KOPT-K1 (cell line): ENCODE results near the gene LOXHD1.

Source experiments
- H3K27ac ChIP-seq: fragments of 200-600 bp; sonication (generic); 2 replicates; pipeline ENCODE4 v1.5.1; 2016; ENCODE audit warnings: antibody characterized with exemption, mild to moderate bottlenecking, low read depth, low read length; ENCODE audit not compliant: poor library complexity, severe bottlenecking
- H3K36me3 ChIP-seq: fragments of 200-600 bp; sonication (generic); 2 replicates; pipeline ENCODE4 v1.5.1; 2017; ENCODE audit warnings: antibody characterized with exemption, mild to moderate bottlenecking, low read length, moderate library complexity; ENCODE audit not compliant: insufficient read depth
- H3K9me3 ChIP-seq: fragments of 200-600 bp; sonication (generic); 2 replicates; pipeline ENCODE4 v1.5.1; 2017; ENCODE audit warnings: antibody characterized with exemption, low read length, mild to moderate bottlenecking; ENCODE audit not compliant: insufficient read depth, poor library complexity, severe bottlenecking

LOXHD1 gene

GRCh38 chr18:46680784-46681695, 24.0 kb upstream of the LOXHD1 start:
- H3K9me3 ChIP-seq, result no peaks in the 10 kb centered on the region
- H3K36me3 ChIP-seq, result no peaks in the 10 kb centered on the region
- no peak overlapping the region for H3K27ac ChIP-seq

- Histone ChIP-seq H3K36me3 (no peaks in the 10 kb centered on the region), H3K27ac (no peak overlapping the region), H3K9me3 (no peaks in the 10 kb centered on the region)
Observed at GRCh38 chr18:46679846-46680598, 23.0 kb upstream of the LOXHD1 start.

GRCh38 chr18:46678785-46679399, 21.9 kb upstream of the LOXHD1 start:
- Histone ChIP-seq H3K9me3 (no peaks in the 10 kb centered on the region), H3K27ac (no peak overlapping the region), H3K36me3 (no peaks in the 10 kb centered on the region)

- H3K27ac ChIP-seq, result no peak overlapping the region
- no peaks in the 10 kb centered on the region for H3K9me3 ChIP-seq
- H3K36me3 ChIP-seq, result no peaks in the 10 kb centered on the region
Observed at GRCh38 chr18:46678041-46678440, 21.0 kb upstream of the LOXHD1 start.

GRCh38 chr18:46677611-46678010, 20.6 kb upstream of the LOXHD1 start:
- Histone ChIP-seq H3K27ac (no peak overlapping the region), H3K36me3 (no peaks in the 10 kb centered on the region), H3K9me3 (no peaks in the 10 kb centered on the region)

- H3K27ac ChIP-seq, result no peak overlapping the region
- no peaks in the 10 kb centered on the region for H3K9me3 ChIP-seq
- no peaks in the 10 kb centered on the region for H3K36me3 ChIP-seq
Observed at GRCh38 chr18:46676182-46676835, 19.3 kb upstream of the LOXHD1 start.

GRCh38 chr18:46675112-46675511, 18.1 kb upstream of the LOXHD1 start:
- H3K9me3 ChIP-seq, result no peaks in the 10 kb centered on the region
- H3K36me3 ChIP-seq, result no peaks in the 10 kb centered on the region
- H3K27ac ChIP-seq, result no peak overlapping the region

- H3K9me3 ChIP-seq, result no peaks in the 10 kb centered on the region
- H3K27ac ChIP-seq, result no peak overlapping the region
- no peaks in the 10 kb centered on the region for H3K36me3 ChIP-seq
Observed at GRCh38 chr18:46672062-46672970, 15.3 kb upstream of the LOXHD1 start.

GRCh38 chr18:46668694-46669093, 11.7 kb upstream of the LOXHD1 start:
- H3K36me3 ChIP-seq, result no peaks in the 10 kb centered on the region
- H3K27ac ChIP-seq, result no peak overlapping the region
- H3K9me3 ChIP-seq, result no peaks in the 10 kb centered on the region

GRCh38 chr18:46668135-46668534, 11.1 kb upstream of the LOXHD1 start:
- Histone ChIP-seq H3K9me3 (peaks cover 2% of the 10 kb centered on the region), H3K36me3 (no peaks in the 10 kb centered on the region)

GRCh38 chr18:46663539-46663938, 6.5 kb upstream of the LOXHD1 start:
- H3K27ac ChIP-seq, result no peak overlapping the region
- H3K9me3 ChIP-seq, result peaks cover 4% of the 10 kb centered on the region
- no peaks in the 10 kb centered on the region for H3K36me3 ChIP-seq

More at GRCh38 chr18:46668135-46668534, 11.1 kb upstream of the LOXHD1 start:
- no peak overlapping the region for H3K27ac ChIP-seq

GRCh38 chr18:46660957-46661749, 4.1 kb upstream of the LOXHD1 start:
- Histone ChIP-seq H3K9me3 (peaks cover 4% of the 10 kb centered on the region), H3K27ac (no peak overlapping the region), H3K36me3 (no peaks in the 10 kb centered on the region)

GRCh38 chr18:46659484-46659883, 2.5 kb upstream of the LOXHD1 start:
- Histone ChIP-seq H3K27ac (no peak overlapping the region), H3K36me3 (no peaks in the 10 kb centered on the region), H3K9me3 (peaks cover 4% of the 10 kb centered on the region)
